ENCODE results near the gene TMEM247.
"Not testable (repeated sequence)": the region's sequence is repeated elsewhere in the genome, so short reads cannot be mapped to it uniquely, and the experiment has no call there.

Gene TMEM247

GRCh38 chr2:46520130-46520711 is 40.9 kb downstream of the TMEM247 start:
- no peak for TF ChIP-seq CTCF (IDR thresholded peaks at IDR 0.05; ENCODE audit: borderline replicate concordance, extremely low read depth, low read length, poor library complexity, severe bottlenecking)
- TF ChIP-seq EZH2 (IDR thresholded peaks at IDR 0.05; ENCODE audit: borderline replicate concordance, low read depth, low read length, severe bottlenecking), result no peak
- no peaks in the 10 kb centered on the region for H3K79me2 ChIP-seq (ENCODE audit: insufficient read depth, low read length)
- H4K20me1 ChIP-seq (ENCODE audit: insufficient read depth, low read length), result no peaks in the 10 kb centered on the region
- peaks cover 14% of the 10 kb centered on the region for H3K9me3 ChIP-seq (ENCODE audit: insufficient read depth, low read length, severe bottlenecking)
- DNase-seq (no peak), ATAC-seq (ENCODE audit: insufficient read depth, low read depth) (no peak)
- no peak overlapping the region for H3K27ac ChIP-seq (ENCODE audit: low read length)
- no peaks in the 10 kb centered on the region for H3K36me3 ChIP-seq (ENCODE audit: insufficient read depth, low read length)
- no peak overlapping the region for H3K9ac ChIP-seq (ENCODE audit: low read depth, low read length)
- no peaks in the 10 kb centered on the region for H3K4me1 ChIP-seq (ENCODE audit: insufficient read depth, low read length)
- H2AFZ ChIP-seq (ENCODE audit: low read depth, low read length), result no peak overlapping the region
- no peaks in the 10 kb centered on the region for H3K27me3 ChIP-seq (ENCODE audit: insufficient read depth, low read length, poor library complexity)
- no peak overlapping the region for H3K4me2 ChIP-seq (ENCODE audit: insufficient read depth, low read length)
- H3K4me3 ChIP-seq (ENCODE audit: low read depth in 1 of 2, low read length in 2 of 2), result no peak overlapping the region

GRCh38 chr2:46521215-46521683 is 41.9 kb downstream of the TMEM247 start:
- no peaks in the 10 kb centered on the region for H3K36me3 ChIP-seq (ENCODE audit: insufficient read depth, low read length)
- H3K9ac ChIP-seq (ENCODE audit: low read depth, low read length), result no peak overlapping the region
- peaks cover 4% of the 10 kb centered on the region for H3K9me3 ChIP-seq (ENCODE audit: insufficient read depth, low read length, severe bottlenecking)
- no peak overlapping the region for H3K27ac ChIP-seq (ENCODE audit: low read length)
- H3K27me3 ChIP-seq (ENCODE audit: insufficient read depth, low read length, poor library complexity), result no peaks in the 10 kb centered on the region
- no peak for ATAC-seq (ENCODE audit: insufficient read depth, low read depth)
- TF ChIP-seq EZH2 (IDR thresholded peaks at IDR 0.05; ENCODE audit: borderline replicate concordance, low read depth, low read length, severe bottlenecking) (no peak), CTCF (IDR thresholded peaks at IDR 0.05; ENCODE audit: borderline replicate concordance, extremely low read depth, low read length, poor library complexity, severe bottlenecking) (no peak)
- H3K4me3 ChIP-seq (ENCODE audit: low read depth in 1 of 2, low read length in 2 of 2), result no peak overlapping the region
- H2AFZ ChIP-seq (ENCODE audit: low read depth, low read length), result no peak overlapping the region
- H4K20me1 ChIP-seq (ENCODE audit: insufficient read depth, low read length), result no peaks in the 10 kb centered on the region
- no peaks in the 10 kb centered on the region for H3K79me2 ChIP-seq (ENCODE audit: insufficient read depth, low read length)
- H3K4me2 ChIP-seq (ENCODE audit: insufficient read depth, low read length), result no peak overlapping the region
- H3K4me1 ChIP-seq (ENCODE audit: insufficient read depth, low read length), result no peaks in the 10 kb centered on the region
- DNase-seq, result no peak

- H3K4me2 ChIP-seq (ENCODE audit: insufficient read depth, low read length); H4K20me1 ChIP-seq (ENCODE audit: insufficient read depth, low read length); H3K4me3 ChIP-seq (ENCODE audit: low read depth in 1 of 2, low read length in 2 of 2); H3K36me3 ChIP-seq (ENCODE audit: insufficient read depth, low read length); H3K79me2 ChIP-seq (ENCODE audit: insufficient read depth, low read length); H2AFZ ChIP-seq (ENCODE audit: low read depth, low read length); DNase-seq; H3K27ac ChIP-seq (ENCODE audit: low read length); H3K27me3 ChIP-seq (ENCODE audit: insufficient read depth, low read length, poor library complexity); ATAC-seq (ENCODE audit: insufficient read depth, low read depth); H3K9me3 ChIP-seq (ENCODE audit: insufficient read depth, low read length, severe bottlenecking); H3K9ac ChIP-seq (ENCODE audit: low read depth, low read length); H3K4me1 ChIP-seq (ENCODE audit: insufficient read depth, low read length): not testable (repeated sequence)
Measured at GRCh38 chr2:46522385-46522784, 43.0 kb downstream of the TMEM247 start.

- Histone ChIP-seq H3K79me2 (ENCODE audit: insufficient read depth, low read length) (no peaks in the 10 kb centered on the region), H4K20me1 (ENCODE audit: insufficient read depth, low read length) (no peaks in the 10 kb centered on the region), H3K27me3 (ENCODE audit: insufficient read depth, low read length, poor library complexity) (no peaks in the 10 kb centered on the region), H3K4me3 (ENCODE audit: low read depth in 1 of 2, low read length in 2 of 2) (no peak overlapping the region), H3K9ac (ENCODE audit: low read depth, low read length) (no peak overlapping the region), H3K36me3 (ENCODE audit: insufficient read depth, low read length) (no peaks in the 10 kb centered on the region), H2AFZ (ENCODE audit: low read depth, low read length) (no peak overlapping the region), H3K27ac (ENCODE audit: low read length) (no peak overlapping the region), H3K4me2 (ENCODE audit: insufficient read depth, low read length) (no peak overlapping the region), H3K9me3 (ENCODE audit: insufficient read depth, low read length, severe bottlenecking) (no peaks in the 10 kb centered on the region), H3K4me1 (ENCODE audit: insufficient read depth, low read length) (no peaks in the 10 kb centered on the region)
- ATAC-seq (ENCODE audit: insufficient read depth, low read depth) (no peak; the same call in 2 of the 3 replicates), DNase-seq (no peak)
- TF ChIP-seq EZH2 (IDR thresholded peaks at IDR 0.05; ENCODE audit: borderline replicate concordance, low read depth, low read length, severe bottlenecking) (no peak), CTCF (IDR thresholded peaks at IDR 0.05; ENCODE audit: borderline replicate concordance, extremely low read depth, low read length, poor library complexity, severe bottlenecking) (no peak)
Measured at GRCh38 chr2:46525522-46526155, 46.3 kb downstream of the TMEM247 start.
